COLO829 (cell line): ENCODE data around the gene PPEF1.
"Not testable (repeated sequence)": the region's sequence is repeated elsewhere in the genome, so short reads cannot be mapped to it uniquely, and the experiment has no call there.

Source experiments
- DNase-seq: peaks from one replicate; pipeline ENCODE4 v3.0.0; 2012; ENCODE audit warnings: low spot score

PPEF1 gene

GRCh38 chrX:18702362-18703195, 4.9 kb upstream of the PPEF1 start:
- no peak for DNase-seq

GRCh38 chrX:18709833-18710232, 2.4 kb downstream of the PPEF1 start:
- DNase-seq, result no peak

- no peak for DNase-seq
Observed at GRCh38 chrX:18714910-18715309, 7.5 kb downstream of the PPEF1 start.

- no peak for DNase-seq
Observed at GRCh38 chrX:18719852-18720251, 12.4 kb downstream of the PPEF1 start.

- no peak for DNase-seq
Observed at GRCh38 chrX:18721683-18722499, 14.4 kb downstream of the PPEF1 start.

GRCh38 chrX:18722500-18723071, 15.1 kb downstream of the PPEF1 start:
- no peak for DNase-seq

- DNase-seq, result no peak
Observed at GRCh38 chrX:18725310-18725943, 18.0 kb downstream of the PPEF1 start.

GRCh38 chrX:18733287-18733686, 25.8 kb downstream of the PPEF1 start:
- DNase-seq, result no peak

- not testable (repeated sequence) for DNase-seq
Observed at GRCh38 chrX:18739609-18740008, 32.2 kb downstream of the PPEF1 start.

GRCh38 chrX:18748499-18748898, 41.1 kb downstream of the PPEF1 start:
- DNase-seq, result no peak

GRCh38 chrX:18753631-18754030, 46.2 kb downstream of the PPEF1 start:
- no peak for DNase-seq

- no peak for DNase-seq
Observed at GRCh38 chrX:18755651-18756050, 48.2 kb downstream of the PPEF1 start.

GRCh38 chrX:18757956-18758932, 50.8 kb downstream of the PPEF1 start:
- DNase-seq, result no peak

- no peak for DNase-seq
Observed at GRCh38 chrX:18761750-18762149, 54.3 kb downstream of the PPEF1 start.

- not testable (repeated sequence) for DNase-seq
Observed at GRCh38 chrX:18763106-18763505, 55.7 kb downstream of the PPEF1 start.

- DNase-seq, result no peak
Observed at GRCh38 chrX:18769364-18769763, 61.9 kb downstream of the PPEF1 start.

- no peak for DNase-seq
Observed at GRCh38 chrX:18769812-18770573, 62.5 kb downstream of the PPEF1 start.

- no peak for DNase-seq
Observed at GRCh38 chrX:18789916-18790315, 82.5 kb downstream of the PPEF1 start.

- DNase-seq, result no peak
Observed at GRCh38 chrX:18792828-18793227, 85.4 kb downstream of the PPEF1 start.

GRCh38 chrX:18793601-18794089, 86.2 kb downstream of the PPEF1 start:
- peak; percentile 77 for DNase-seq
